Measurements from ENCODE around the gene PPCDC.
"Not testable (repeated sequence)": the region's sequence is repeated elsewhere in the genome, so short reads cannot be mapped to it uniquely, and the experiment has no call there.

The PPCDC gene

GRCh38 chr15:75067123-75067830 lies 43.9 kb downstream of the PPCDC start:
- DNase-seq (ENCODE audit: low read depth), result peak; percentile 88

DNA sequence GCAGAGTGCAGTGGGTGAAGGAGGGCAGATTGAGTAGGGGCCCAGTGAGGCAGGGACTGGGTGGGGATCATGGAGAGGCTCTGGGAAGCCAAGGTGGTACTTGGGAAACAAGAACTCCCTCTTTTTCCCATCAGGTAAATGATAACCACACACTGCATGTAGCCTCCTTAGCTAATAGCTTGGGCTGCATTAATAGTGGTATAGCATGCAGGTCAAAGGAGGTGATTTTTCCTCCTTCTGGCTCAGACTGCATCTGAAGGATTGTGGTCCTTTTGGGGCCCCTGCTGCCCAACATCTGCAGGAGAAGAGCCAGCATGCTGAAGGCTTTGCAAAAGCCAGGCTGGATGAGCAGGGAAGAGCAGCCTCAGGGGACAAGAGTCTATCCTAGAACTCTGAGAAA lies 45.4 kb downstream of the PPCDC start:
- DNase-seq (ENCODE audit: low read depth), result no peak

DNA sequence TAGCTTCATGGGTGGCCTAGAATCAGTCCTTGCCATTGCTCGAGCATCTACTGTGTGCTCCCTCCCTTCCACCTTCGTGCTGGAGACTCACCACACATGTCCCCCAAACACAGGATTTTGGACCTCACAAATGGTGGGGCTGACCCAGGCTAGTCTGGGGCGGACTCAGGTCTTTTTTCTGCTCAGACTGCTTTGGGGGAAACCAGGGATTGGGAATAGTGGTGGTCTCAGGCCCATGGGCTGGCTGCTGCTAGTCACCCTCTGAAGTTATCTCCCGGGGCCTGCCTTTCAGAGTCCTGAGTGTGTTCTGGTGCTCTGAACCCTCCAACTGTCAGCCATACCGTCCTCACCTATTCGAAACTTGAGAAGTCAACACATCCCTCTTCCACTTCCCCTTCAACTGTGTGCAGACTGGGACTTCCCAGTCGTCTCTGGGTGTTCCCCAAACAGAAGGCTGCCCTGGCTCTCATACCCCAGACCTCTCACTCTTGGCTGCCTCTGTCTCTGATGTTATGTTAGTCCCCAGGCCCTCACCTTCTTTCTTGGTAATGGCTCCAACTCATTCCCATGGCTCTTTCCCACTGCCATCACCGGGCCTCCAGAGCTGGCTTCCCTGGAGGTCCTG lies 46.0 kb downstream of the PPCDC start:
- DNase-seq (ENCODE audit: low read depth), result no peak

GRCh38 chr15:75070674-75071073 lies 47.3 kb downstream of the PPCDC start:
- no peak for DNase-seq (ENCODE audit: low read depth)

DNA sequence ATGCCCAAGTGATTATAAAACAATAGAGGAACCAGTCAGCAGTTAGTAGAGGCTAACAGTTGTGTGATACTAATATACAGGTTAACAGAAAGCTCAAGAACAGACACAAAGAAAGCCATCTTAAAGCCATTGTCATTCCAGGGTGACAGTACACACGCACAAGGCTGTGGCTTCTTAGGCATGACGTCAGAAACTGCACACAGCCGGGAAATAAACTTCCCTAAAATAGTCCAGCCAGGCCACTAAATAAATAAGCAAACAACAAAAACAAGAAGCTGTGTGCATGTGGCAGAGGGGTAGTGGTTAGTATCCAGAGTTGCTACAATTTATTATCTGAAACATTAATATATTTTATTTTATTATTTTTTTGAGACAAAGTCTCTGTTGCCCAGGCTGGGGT lies 49.8 kb downstream of the PPCDC start:
- DNase-seq (ENCODE audit: low read depth), result no peak

- DNase-seq (ENCODE audit: low read depth), result no peak
Measured at GRCh38 chr15:75076277-75076676, 52.9 kb downstream of the PPCDC start.

GRCh38 chr15:75077551-75077961 lies 54.2 kb downstream of the PPCDC start:
- DNase-seq (ENCODE audit: low read depth), result not testable (repeated sequence)

GRCh38 chr15:75081150-75081549 lies 57.8 kb downstream of the PPCDC start:
- DNase-seq (ENCODE audit: low read depth), result no peak

GRCh38 chr15:75082689-75083088 lies 59.3 kb downstream of the PPCDC start:
- DNase-seq (ENCODE audit: low read depth), result no peak

DNA sequence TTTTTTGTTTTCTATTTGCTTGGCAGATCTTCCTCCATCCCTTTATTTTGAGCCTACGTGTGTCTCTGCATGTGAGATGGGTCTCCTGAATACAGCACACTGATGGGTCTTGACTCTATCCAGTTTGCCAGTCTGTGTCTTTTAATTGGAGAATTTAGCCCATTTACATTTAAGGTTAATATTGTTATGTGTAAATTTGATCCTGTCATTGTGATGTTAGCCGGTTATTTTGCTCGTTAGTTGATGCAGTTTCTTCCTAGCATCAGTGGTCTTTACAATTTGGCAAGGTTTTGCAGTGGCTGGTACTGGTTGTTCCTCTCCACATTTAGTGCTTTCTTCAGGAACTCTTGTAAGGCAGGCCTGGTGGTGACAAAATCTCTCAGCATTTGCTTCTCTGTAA lies 62.3 kb downstream of the PPCDC start:
- not testable (repeated sequence) for DNase-seq (ENCODE audit: low read depth)

GRCh38 chr15:75089456-75090387 lies 66.3 kb downstream of the PPCDC start:
- no peak for DNase-seq (ENCODE audit: low read depth)

GRCh38 chr15:75090388-75090734 lies 67.0 kb downstream of the PPCDC start:
- peak; percentile 55 for DNase-seq (ENCODE audit: low read depth)

DNA sequence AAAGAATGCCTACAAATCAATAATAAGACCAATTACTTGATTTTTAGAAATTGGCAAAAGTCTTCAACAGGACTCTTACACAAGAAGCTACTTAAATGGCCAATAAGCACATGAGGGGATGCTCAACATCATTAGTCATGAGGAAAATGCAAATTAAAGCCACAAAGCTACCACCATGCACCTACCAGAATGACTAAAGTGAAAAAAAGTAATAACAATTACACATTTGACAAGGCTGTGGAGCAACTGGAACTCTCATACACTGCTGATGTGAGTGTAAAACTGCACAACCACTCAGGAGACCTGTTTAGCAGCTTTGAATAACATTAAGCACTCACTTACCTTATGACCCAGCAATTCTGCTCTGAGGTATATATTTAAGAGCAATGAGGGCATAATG lies 68.4 kb downstream of the PPCDC start:
- peak; percentile 48 for DNase-seq (ENCODE audit: low read depth)

- DNase-seq (ENCODE audit: low read depth), result not testable (repeated sequence)
Measured at GRCh38 chr15:75094961-75095478, 71.6 kb downstream of the PPCDC start.

DNA sequence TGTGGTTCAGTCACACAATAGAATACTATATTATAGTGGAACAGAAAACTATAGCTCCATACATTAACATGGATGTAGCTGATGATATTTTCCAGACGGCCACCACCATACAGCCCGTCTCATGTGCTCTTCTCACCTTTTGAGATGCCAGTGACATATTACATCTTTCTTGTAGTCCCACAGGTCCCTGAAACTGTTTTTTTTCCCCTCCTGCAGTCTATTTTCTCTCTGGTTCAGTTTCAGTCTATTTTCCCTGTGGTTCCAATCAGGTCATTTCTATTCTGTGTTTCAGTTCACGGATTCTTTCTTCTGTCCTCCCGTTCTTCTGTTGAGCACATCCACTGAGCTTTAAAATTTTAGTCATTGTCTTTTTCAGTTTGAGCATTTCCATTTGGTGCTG lies 72.2 kb downstream of the PPCDC start:
- no peak for DNase-seq (ENCODE audit: low read depth)

DNA sequence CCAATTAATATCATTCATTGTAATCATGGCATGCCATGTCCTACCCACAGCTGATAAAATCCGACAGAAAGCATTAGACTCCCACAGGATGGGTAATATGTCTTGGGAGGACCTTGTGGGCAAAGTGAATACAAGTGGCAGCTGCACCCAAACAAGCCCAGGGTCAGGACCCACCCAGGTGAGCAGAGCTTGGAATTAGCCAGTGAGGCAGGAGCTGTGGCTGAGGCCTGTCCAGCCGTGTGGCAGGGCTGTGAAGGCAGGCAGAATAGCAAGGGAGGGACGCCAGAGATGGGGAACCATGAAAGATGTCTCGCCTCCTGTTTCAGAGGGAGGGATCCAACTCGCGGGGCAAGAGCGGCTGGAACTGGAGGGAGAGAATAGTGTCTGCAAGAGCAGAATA lies 74.5 kb downstream of the PPCDC start:
- no peak for DNase-seq (ENCODE audit: low read depth)

- DNase-seq (ENCODE audit: low read depth), result no peak
Measured at GRCh38 chr15:75098404-75098803, 75.0 kb downstream of the PPCDC start.
